OCI-LY7 (cell line): ENCODE data around the gene MIER1. TPM values are rescaled to one million over a fixed set of nuclear protein-coding genes. Genes with fewer than 3 reads are reported as not detected.
A peak's percentile ranks its signal among the peaks of the same experiment; 100 is the strongest.
"Not testable (repeated sequence)": the region's sequence is repeated elsewhere in the genome, so short reads cannot be mapped to it uniquely, and the experiment has no call there.

Source experiments
- BruUV-seq: library from RNA; stranded (reverse); fragments of 400-500 nt; replicated peaks from 2 replicates; lab custom pipeline; 2021; lab: Mats Ljungman, UMichigan
- CTCF ChIA-PET: fragments of 300-600 bp; sonication (Branson Sonifier 250); formaldehyde crosslinking; loops from one replicate; lab custom pipeline; 2022; ENCODE audit warnings: antibody characterized with exemption; ENCODE audit not compliant: unreplicated experiment; lab: Charles Lee
- POLR2A ChIA-PET: fragments of 300-600 bp; sonication (Branson Sonifier 250); formaldehyde crosslinking; loops from one replicate; lab custom pipeline; 2022; ENCODE audit warnings: antibody characterized with exemption; lab: Charles Lee
- DNase-seq: peaks from one replicate; pipeline ENCODE4 v3.0.0-alpha.2; 2015; ENCODE audit warnings: low spot score
- H2AFZ ChIP-seq: fragments of 200-600 bp; sonication (generic), shearing (Covaris generic); 2 replicates; pipeline ENCODE4 v1.6.1; 2014; ENCODE audit warnings: mild to moderate bottlenecking, antibody characterized with exemption, low read length, moderate library complexity
- H3K27ac ChIP-seq: fragments of 200-600 bp; sonication (generic); 2 replicates; pipeline ENCODE4 v1.5.1; 2014; ENCODE audit warnings: mixed run types, low read depth, mild to moderate bottlenecking, moderate library complexity, low read length, inconsistent platforms; ENCODE audit not compliant: poor library complexity, severe bottlenecking
- H3K36me3 ChIP-seq: fragments of 200-600 bp; sonication (generic); 2 replicates; pipeline ENCODE4 v1.6.1; 2014; ENCODE audit warnings: mild to moderate bottlenecking, antibody characterized with exemption, low read length, moderate library complexity, mixed read lengths; ENCODE audit not compliant: insufficient read depth
- H3K4me1 ChIP-seq: fragments of 200-600 bp; sonication (generic); 2 replicates; pipeline ENCODE4 v1.5.1; 2014; ENCODE audit warnings: mild to moderate bottlenecking, low read length; ENCODE audit not compliant: insufficient read depth, poor library complexity, severe bottlenecking
- H3K4me2 ChIP-seq: fragments of 200-600 bp; sonication (generic); 2 replicates; pipeline ENCODE4 v1.6.1; 2014; ENCODE audit warnings: mild to moderate bottlenecking, low read length
- H3K4me3 ChIP-seq: fragments of 200-600 bp; sonication (generic); 2 replicates; pipeline ENCODE4 v1.5.1; 2014; ENCODE audit warnings: mild to moderate bottlenecking, low read depth, low read length; ENCODE audit not compliant: poor library complexity, severe bottlenecking
- H3K79me2 ChIP-seq: fragments of 200-600 bp; sonication (generic); 2 replicates; pipeline ENCODE4 v1.6.1; 2016; ENCODE audit warnings: low read depth, mild to moderate bottlenecking, low read length, moderate library complexity, mixed read lengths; ENCODE audit not compliant: insufficient read depth
- H3K9me2 ChIP-seq: fragments of 200-600 bp; sonication (generic); 2 replicates; pipeline ENCODE4 v1.6.1; 2016; ENCODE audit warnings: mild to moderate bottlenecking, low read length, mixed read lengths; ENCODE audit not compliant: insufficient read depth
- H3K9me3 ChIP-seq: fragments of 200-600 bp; sonication (generic); 2 replicates; pipeline ENCODE4 v1.6.1; 2014; ENCODE audit warnings: mild to moderate bottlenecking, mixed run types, low read length, mixed read lengths
- H4K20me1 ChIP-seq: fragments of 200-600 bp; sonication (generic); 2 replicates; pipeline ENCODE4 v1.6.1; 2014; ENCODE audit warnings: mild to moderate bottlenecking, antibody characterized with exemption, low read length, moderate library complexity, mixed read lengths; ENCODE audit not compliant: insufficient read depth
- EZH2phosphoT487 ChIP-seq: fragments of 200-600 bp; sonication (generic); IDR thresholded peaks from 2 replicates; pipeline ENCODE4 v1.6.1; 2018; ENCODE audit warnings: low read depth, borderline replicate concordance, mild to moderate bottlenecking, mixed run types, antibody characterized with exemption, low read length, moderate library complexity, mixed read lengths
- intact Hi-C: fragments of 100-400 bp; cut with micrococcal nuclease; formaldehyde crosslinking; loops from one replicate; pipeline ENCODE4 v1.10.0; 2022; ENCODE audit not compliant: unreplicated experiment
- total RNA-seq, 2 experiments: library from RNA; depleted of rRNA in 1 of 2; stranded (reverse); fragments of >200 nt in 1 of 2; shearing (Covaris generic) in 1 of 2; gene quantifications; 2 replicates each; pipeline ENCODE4 v1.2.3, GENCODE V29; 2014 to 2022
- TF ChIP-seq, protein P1 (sequence below): fragments of 200-600 bp; sonication (generic); conservative IDR thresholded peaks from 2 replicates; pipeline ENCODE4 v1.5.1; 2014; ENCODE audit warnings: mild to moderate bottlenecking, antibody characterized with exemption, low read length, moderate library complexity, mixed read lengths

Gene MIER1
- total RNA-seq, 2 experiments from 2014 or later, result 24.4 to 45.9 TPM

DNA sequence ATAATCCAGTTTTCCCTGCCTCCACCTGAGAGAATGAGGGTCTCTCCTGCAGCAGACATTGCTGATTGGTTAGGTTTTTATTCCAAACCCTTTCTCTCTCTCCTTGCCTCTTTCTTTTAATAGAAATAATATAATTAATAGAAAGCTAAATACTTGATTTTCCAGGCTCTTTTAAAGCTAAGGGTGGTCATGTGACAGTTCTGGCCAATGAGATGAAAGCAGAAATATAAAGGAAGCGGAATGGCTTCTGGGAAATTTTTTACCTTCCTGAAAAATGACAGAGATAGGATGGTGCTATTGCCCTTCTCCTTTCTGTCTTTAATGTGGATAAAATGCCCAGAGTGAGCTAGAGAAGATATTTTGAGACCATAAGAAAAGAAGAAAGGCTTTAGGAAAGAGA lies 35.8 kb upstream of the MIER1 start:
- ChIA-PET POLR2A (interaction anchor here (0.8 to 2.0 kb wide), 3 partner anchors 12 to 29 kb away, joined by 3 to 6 read pairs (median 4); no protein-coding TSS in a partner anchor), CTCF (no interaction called here)
- Histone ChIP-seq H3K9me3 (no peaks in the 10 kb centered on the region), H3K79me2 (no peaks in the 10 kb centered on the region), H3K9me2 (no peaks in the 10 kb centered on the region), H3K4me2 (no peak overlapping the region), H4K20me1 (no peaks in the 10 kb centered on the region), H3K4me3 (no peak overlapping the region), H2AFZ (0 out of 2 replicates have a peak overlapping the region, but pooled peaks have one; percentile 8), H3K36me3 (no peaks in the 10 kb centered on the region), H3K27ac (no peak overlapping the region), H3K4me1 (no peaks in the 10 kb centered on the region)
- TF ChIP-seq, protein P1, sequence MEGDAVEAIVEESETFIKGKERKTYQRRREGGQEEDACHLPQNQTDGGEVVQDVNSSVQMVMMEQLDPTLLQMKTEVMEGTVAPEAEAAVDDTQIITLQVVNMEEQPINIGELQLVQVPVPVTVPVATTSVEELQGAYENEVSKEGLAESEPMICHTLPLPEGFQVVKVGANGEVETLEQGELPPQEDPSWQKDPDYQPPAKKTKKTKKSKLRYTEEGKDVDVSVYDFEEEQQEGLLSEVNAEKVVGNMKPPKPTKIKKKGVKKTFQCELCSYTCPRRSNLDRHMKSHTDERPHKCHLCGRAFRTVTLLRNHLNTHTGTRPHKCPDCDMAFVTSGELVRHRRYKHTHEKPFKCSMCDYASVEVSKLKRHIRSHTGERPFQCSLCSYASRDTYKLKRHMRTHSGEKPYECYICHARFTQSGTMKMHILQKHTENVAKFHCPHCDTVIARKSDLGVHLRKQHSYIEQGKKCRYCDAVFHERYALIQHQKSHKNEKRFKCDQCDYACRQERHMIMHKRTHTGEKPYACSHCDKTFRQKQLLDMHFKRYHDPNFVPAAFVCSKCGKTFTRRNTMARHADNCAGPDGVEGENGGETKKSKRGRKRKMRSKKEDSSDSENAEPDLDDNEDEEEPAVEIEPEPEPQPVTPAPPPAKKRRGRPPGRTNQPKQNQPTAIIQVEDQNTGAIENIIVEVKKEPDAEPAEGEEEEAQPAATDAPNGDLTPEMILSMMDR, result no peak
- TF ChIP-seq EZH2phosphoT487, result no peak
- intact Hi-C loops, result no loop called here
- no peak for DNase-seq
- BruUV-seq, result no TSS peak

- H3K79me2 ChIP-seq, result no peaks in the 10 kb centered on the region
- no peak for DNase-seq
- H3K4me2 ChIP-seq, result no peak overlapping the region
- no peak overlapping the region for H2AFZ ChIP-seq
- H3K27ac ChIP-seq, result no peak overlapping the region
- H3K9me3 ChIP-seq, result no peaks in the 10 kb centered on the region
- no peaks in the 10 kb centered on the region for H3K9me2 ChIP-seq
- TF ChIP-seq, protein P1, result no peak
- TF ChIP-seq EZH2phosphoT487, result no peak
- POLR2A ChIA-PET, result interaction anchor here (2.0 kb wide), 1 partner anchor 17 kb away, joined by 6 read pairs; no protein-coding TSS in a partner anchor
- intact Hi-C loops, result no loop called here
- CTCF ChIA-PET, result no interaction called here
- H3K36me3 ChIP-seq, result no peaks in the 10 kb centered on the region
- H4K20me1 ChIP-seq, result no peaks in the 10 kb centered on the region
- no peak overlapping the region for H3K4me3 ChIP-seq
- no peaks in the 10 kb centered on the region for H3K4me1 ChIP-seq
- no TSS peak for BruUV-seq
Measured at GRCh38 chr1:66890621-66891020, 34.2 kb upstream of the MIER1 start.

DNA sequence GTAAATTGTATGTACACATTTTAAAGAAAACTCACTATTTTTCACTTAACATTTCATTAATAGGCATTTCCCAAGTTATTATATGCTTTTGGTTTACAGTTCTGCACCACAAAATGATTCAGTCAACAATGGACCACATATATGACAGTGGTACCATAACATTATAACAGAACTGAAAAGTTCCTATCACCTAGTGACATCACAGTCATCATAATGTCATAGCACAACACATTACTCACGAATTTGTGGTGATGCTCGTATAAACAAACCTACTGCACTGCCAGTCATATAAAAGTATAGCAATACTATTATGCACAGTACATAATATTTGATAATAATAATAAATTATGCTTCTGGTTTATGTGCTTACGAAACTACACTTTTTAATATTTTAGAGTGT lies 31.1 kb upstream of the MIER1 start:
- no peak overlapping the region for H3K4me2 ChIP-seq
- ChIA-PET POLR2A (no interaction called here), CTCF (no interaction called here)
- no peak overlapping the region for H2AFZ ChIP-seq
- H3K27ac ChIP-seq, result no peak overlapping the region
- H3K4me3 ChIP-seq, result no peak overlapping the region
- BruUV-seq, result no TSS peak
- H4K20me1 ChIP-seq, result no peaks in the 10 kb centered on the region
- intact Hi-C loops, result no loop called here
- no peak for DNase-seq
- no peaks in the 10 kb centered on the region for H3K9me3 ChIP-seq
- TF ChIP-seq EZH2phosphoT487, result no peak
- TF ChIP-seq, protein P1, result no peak
- H3K9me2 ChIP-seq, result no peaks in the 10 kb centered on the region
- H3K36me3 ChIP-seq, result no peaks in the 10 kb centered on the region; the same call in 1 of the 2 replicates
- H3K4me1 ChIP-seq, result no peaks in the 10 kb centered on the region
- no peaks in the 10 kb centered on the region for H3K79me2 ChIP-seq

- H3K4me3 ChIP-seq, CTCF ChIA-PET, H3K9me2 ChIP-seq, H3K27ac ChIP-seq, H2AFZ ChIP-seq, intact Hi-C loops, DNase-seq, H3K4me2 ChIP-seq, H3K4me1 ChIP-seq, H3K79me2 ChIP-seq, H4K20me1 ChIP-seq, BruUV-seq: not testable (repeated sequence)
- H3K9me3 ChIP-seq, result peaks cover 20% of the 10 kb centered on the region
- POLR2A ChIA-PET, result interaction anchor here (0.6 to 1.3 kb wide), 7 partner anchors 9 to 1507 kb away, joined by 3 to 6 read pairs (median 3); partner anchors contain the start of genes DNAI4 and MIER1
- H3K36me3 ChIP-seq, result peaks cover 39% of the 10 kb centered on the region
Measured at GRCh38 chr1:66915203-66915602, 9.6 kb upstream of the MIER1 start.
